ENCODE results near the gene HS6ST1.

The HS6ST1 gene

DNA sequence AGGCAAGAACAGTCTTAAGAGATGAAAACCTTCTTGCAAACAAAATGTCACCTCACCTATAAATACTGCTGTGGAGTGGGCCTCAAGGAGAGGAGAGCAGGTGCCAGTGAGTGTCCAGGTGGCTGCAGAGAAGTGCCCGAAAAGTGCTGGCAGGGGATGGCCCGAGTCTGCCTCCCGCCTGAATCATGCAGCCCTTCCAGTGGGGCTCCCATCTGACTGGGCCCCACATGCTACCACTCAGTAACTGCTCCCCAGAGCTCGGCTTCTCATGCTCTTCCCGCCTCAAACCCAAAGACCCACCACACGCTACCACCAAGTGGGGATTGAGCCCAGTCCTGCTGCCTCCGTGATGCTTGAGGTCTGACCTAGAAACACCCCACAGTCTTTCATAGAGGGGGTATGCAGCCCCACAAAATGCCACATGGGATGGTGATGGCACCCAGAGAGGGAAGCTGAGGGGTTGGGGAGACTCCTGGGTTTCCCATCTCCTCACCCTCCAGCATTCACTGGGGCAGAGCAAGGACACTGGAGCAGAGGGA, 7.4 kb downstream of the HS6ST1 start:
- DNase-seq (ENCODE audit: low read depth, low spot score) = no peak

DNA sequence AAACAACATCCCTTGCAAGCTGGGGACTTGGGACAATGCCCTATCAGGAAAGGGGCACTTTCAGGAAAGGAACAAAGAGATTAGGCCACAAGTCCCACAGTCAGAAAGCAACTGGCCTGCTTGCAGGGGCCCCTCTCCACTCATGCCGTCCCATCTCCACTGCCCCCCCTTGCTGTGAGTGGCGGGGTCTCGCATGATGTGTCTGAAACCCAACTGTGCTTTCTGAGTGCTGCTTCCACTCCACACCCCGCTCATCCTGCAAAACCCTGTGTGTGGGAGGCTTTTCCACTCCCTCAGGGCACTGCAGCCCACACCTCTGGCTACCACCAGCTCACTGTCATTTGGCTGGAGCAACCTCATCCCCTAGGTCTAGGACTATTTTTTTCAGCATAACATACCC, 7.9 kb downstream of the HS6ST1 start:
- no peak for DNase-seq (ENCODE audit: low read depth, low spot score)

DNA sequence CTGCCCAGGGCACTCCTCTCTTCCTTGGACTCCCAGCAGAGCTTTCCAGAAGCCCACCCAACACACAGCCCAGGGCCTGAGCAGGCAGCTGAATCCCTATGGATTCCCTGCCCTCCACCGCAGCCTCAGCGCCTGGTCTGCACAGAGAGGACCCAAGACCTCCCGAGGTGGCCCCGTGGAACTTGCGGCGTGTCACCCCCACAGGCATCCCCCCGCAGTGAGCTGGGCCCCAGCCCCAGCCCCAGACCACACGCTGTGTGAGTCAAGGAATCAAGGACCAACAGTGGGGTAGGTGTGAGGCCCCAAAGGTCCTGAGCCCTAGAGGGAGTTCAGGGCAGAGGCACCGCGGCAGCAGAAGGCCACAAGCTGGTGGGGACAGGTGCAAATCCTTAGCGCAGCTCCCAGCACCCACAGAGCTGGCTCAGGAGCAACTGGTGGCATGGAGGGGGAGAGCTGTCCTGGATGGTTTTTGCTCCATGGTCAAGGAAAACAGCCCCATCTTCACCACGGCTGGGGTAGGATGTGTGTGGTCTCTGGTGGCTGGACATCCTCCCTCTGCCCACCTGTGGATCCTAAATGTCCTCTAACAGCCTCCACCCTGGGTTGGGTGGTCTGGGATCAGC, 8.5 kb downstream of the HS6ST1 start:
- no peak for DNase-seq (ENCODE audit: low read depth, low spot score)

DNA sequence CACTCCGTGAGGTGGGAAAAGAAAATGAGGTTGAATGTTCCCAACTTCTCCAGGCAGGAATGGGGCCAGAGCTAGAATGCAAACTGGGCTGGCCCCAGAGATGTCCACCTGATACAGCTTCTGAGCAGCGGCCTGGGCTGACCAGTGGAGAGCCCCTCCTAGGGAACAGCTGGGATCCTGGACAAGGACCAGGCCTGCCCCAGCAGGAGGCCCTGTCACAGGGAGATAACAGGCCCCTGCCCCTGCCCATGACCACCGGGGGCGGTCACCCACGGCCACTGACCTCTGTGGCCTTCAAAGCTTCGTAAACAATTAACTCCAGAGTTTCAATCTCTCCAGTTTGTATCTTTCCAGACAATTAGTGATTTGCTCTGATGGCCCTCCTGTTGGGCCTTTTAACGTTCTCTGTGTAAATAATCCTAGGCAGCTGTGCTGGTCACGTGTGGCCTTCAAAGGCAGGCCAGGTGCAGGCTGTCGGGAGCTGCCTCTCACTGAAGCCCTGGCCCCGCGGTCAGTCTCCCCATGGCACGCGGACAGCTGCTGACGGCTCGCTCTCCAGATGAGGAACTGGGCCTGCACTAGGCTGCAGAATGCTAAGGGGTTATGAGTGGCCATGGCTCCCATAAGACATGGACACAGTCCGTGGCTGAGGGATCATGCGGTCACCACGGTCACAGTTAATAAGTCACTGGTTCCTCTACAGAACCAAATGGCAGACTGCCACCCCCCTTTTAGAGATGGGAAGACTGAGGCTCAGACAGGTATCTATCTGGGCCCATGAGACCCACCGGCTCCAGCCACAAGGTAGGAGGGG, 9.2 kb downstream of the HS6ST1 start:
- no peak for DNase-seq (ENCODE audit: low read depth, low spot score)

DNA sequence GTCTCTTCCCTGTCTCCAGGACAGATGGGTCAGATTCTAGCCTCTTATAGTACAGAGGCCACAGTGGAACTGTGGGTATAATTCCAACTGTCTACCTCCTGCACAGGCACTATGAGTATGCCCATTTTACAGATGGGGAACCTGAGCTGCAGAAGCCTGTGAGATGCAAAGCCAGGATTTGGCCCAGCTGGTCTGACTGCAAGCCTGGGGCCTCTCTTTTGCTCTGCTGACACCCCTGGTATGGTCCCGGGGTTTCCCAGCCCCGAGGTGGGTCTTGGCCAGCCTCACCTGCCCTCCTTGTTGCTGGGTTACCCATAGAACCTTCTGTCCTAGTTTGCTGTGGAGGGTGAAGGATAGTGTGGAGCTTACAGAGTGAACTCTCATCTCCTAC, 9.8 kb downstream of the HS6ST1 start:
- DNase-seq (ENCODE audit: low read depth, low spot score) = no peak

DNA sequence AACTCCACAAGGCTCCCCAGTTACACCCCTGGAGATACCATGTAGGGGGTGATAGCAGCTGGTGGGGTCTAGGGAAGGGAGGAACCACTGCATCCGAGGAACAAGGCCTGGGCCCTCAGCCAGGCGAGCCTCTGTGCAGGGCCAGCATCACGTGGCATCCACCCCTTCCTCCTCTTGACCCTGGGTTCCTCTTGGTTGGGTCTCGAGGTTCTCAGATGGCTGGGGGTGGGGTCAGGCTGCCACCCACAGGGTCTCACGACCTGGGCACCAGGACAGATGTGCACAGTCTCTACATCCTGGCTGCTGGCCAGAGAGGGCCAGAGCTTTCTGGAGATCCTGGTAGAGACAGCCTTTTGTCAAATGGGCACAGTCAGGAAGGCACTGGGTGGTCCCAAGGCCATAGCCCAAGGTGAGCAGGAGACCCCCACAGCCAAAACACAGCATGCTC, 10.4 kb downstream of the HS6ST1 start:
- DNase-seq (ENCODE audit: low read depth, low spot score) = no peak

DNA sequence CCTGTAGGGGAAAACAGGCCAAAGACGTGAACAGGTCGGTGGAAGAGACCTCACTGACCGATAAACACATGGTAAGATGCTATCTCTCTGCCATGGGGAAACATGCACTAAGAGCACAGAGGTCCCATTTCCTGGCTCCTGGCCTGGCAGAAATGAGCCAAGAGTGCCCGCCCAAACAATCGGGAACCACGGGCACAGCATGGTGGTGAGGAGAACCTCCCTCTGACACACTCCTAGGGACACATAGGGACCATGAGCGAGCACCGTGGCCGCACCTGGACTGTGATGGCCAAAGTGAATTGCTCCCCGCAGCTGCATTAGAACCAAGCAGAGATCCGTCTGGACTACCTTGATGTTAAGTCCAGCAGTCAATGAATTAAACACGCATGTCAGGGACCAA, 11.1 kb downstream of the HS6ST1 start:
- no peak for DNase-seq (ENCODE audit: low read depth, low spot score)

DNA sequence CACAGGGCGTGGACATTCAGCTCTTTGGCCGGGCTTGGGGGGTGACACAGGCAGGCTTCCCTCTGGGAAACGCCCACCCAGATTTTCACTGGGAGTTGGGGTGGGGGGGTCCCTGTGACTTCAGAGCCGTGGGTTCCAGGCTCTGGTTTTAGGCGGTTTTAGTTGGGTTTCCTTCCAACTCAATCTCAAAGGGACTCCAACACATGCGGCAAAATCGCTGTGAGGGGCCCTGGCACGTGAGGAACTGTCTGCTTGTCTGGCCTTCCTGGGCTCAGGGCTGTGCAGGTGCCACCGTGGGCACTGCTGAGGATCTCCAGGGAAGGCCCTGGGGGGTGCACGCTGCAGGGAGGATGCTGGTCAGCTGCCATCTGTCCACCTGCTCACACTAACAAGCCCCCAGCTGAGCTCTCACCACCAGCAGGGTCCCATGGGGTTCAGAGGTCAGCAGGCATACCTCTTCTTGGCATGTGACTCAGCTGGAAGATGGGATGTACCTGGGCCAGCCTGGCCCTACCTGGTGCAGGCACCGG, 11.7 kb downstream of the HS6ST1 start:
- no peak for DNase-seq (ENCODE audit: low read depth, low spot score)

DNA sequence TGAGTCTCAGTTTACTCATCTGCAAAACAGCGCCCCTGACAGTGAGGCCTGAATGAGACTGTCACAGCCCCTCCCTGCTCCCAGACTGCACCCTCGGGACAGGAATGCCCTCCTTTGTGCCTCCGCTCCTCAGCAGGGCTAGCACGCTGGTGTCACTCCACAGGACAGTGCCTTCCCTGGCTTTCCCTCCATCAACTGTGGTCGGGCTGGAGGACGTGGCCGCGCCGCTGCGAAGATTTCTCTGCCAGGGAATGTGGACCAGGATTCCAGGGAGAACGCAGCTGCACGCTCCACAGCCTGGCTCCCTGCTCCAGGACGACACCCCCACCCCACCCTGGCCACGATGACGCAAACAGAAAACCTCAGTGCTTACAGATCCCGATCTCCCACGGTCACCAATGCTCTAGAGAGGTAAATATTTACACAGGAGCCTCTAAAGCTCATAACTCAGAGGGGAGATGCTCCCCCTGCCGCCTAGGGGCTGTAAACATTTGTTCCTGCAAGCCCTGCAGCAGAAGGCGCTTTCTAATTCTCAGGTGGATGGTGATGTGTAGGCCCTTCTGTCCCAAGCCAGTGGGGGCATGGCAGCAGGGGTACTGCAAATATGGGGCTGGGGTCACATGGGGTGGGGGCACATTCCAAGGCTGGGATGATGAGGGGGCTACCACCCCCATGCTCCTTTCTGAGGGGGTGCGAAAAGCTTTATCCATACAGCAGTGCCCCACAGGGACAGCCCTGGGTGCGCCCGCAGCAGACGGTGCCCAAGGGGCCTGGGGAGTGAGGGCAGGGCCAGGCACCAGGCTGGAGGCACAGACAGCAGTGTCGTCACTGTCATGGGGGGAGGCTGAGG, 12.4 kb downstream of the HS6ST1 start:
- DNase-seq (ENCODE audit: low read depth, low spot score) = no peak

DNA sequence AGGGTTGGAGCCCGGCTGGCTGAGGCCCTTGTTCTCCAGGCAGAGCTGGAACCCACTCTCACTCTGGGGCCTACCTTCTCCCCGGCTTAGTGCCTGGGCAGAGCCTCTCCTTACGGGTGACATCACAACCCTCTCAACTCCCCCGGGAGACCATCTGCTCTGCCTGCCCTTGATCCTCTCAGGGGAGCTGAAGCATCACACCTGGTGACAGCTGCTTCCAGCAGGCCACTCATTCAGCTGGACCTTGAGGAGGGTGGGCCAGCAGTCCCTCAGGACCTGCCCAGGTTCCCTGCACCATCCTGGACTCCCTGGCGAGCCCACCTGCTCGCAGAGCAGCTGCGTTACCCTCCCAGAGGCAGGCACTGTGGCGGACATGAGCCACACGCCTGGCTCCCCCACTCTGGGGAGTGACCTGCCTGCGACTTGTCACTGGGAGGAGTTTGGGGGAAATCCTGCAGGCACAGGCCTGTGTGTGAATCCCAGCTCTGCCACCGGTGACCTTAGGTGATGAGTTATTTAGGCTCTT, 13.1 kb downstream of the HS6ST1 start:
- DNase-seq (ENCODE audit: low read depth, low spot score) = no peak

DNA sequence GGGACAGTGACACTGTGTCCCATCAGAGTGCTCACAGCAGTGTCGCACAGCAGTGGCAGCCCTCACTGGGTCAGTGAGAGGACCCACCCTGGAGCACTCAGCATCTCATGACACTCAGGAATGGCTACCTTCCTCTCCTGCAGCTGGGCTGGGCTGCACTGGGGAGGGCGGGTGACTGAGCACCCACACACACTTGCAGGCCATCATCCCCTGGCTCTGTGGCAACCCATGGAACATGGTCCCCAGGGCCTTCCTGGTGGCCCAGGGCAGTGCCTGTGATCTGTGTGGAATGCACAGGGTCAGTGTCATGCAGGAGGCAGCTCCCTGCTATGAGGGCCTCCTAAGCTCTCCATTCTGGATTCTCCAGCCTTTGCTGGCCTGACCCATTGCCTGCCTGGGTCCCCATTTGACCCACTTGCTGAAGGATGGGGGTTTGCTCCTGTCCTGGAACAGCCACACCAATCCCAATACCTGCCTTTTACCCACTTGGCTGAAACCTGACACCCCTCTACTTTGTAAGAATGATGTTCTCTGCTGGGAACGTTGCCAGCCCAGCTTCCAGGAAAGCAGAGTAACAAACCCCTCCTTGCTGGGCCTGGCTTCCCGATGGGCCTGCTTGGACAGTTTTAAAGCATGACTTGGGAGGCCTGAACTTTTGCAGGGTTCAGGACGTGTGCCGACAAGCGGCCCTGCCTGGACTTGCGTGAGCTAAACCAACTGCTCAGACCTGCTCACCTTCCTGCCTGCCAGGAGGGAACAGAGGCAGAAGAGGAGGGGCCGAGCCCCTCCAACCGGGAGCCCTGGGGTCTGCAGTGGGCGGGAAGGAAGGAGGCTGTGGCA, 13.7 kb downstream of the HS6ST1 start:
- DNase-seq (ENCODE audit: low read depth, low spot score) = no peak

DNA sequence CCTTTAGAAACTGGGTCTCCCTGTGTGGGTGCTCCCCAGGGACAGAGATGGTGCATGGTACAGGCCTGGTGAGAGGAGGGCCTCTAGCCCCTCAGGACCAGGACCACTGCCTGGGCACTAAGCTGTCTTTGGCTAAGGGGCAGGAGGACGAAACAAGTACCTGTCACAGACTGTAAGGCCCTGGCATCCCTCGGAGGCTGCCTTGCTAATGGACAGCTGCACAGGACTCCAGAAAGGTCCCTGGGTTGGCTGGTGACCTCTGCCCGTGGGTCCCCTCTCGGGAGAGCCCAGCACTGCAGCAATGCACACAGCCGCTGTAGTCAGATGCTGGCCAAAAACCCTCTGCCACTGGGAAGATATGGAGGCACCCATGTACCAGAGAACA, 14.3 kb downstream of the HS6ST1 start:
- no peak for DNase-seq (ENCODE audit: low read depth, low spot score)

DNA sequence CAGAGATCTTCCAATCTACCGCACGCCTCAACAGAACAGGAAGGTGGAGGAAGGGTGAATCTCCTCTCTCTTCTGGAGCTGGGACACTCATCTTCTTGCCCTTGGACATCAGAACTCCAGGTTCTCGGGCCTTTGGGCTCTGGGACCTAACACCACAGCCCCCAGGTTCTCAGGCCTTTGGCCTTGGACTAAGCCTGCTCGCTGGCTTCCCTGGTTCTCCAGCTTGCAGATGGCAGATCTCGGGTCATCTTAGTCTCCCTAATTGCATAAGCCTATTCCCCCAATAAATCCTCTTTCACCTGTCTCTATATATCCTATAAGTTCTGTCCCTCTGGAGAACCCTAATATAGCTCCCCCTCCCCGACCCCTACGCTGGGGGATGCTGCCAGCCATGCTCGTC, 14.8 kb downstream of the HS6ST1 start:
- no peak for DNase-seq (ENCODE audit: low read depth, low spot score)

DNA sequence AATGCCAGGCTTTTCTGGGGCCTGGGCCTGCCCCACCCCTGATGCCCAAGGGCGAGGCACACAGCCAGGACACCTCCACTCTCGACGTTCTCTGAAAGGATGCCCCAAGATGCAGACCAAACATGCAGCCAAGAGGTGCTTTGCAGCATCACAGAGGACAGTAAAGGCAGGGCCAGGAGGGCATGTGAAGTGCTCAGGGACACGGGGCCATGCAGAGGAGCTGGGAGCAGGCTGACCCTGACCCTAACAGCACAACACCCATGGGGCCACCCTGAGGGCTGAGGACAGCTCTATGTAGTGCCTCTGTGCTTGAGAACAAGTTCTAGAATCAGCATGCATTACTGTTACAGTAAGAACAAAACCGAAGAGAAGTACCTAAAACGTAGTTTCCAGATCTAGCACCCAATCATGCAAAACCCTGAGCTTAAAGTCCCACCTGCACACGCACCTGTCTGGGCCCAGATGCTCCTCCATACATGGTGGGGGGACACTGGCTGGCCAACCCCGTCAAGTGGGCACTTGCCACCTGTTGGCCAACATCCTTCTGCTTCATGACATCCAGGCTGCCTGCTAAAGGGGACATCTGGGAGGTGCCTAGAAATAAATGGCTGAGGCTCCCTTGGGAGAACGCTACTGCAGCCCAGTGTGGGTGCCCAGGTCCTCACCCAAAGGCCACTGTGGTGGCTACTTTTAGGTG, 15.4 kb downstream of the HS6ST1 start:
- no peak for DNase-seq (ENCODE audit: low read depth, low spot score)

DNA sequence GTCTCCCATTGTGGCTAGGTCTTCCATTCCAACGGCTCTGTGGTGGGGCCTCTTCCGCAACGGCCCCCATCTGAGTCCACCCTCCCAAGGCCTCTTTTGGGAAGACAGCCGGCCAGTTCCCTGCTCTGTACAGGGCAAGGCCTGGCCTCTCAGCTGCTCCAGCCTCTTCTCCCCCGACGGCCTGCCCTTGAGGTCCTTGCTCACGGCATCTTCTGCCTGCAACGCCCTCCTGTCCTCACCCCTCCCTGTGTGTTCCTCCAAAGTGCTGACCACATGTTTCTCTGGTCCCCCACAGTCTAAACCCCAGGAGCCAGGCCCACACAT, 16.0 kb downstream of the HS6ST1 start:
- no peak for DNase-seq (ENCODE audit: low read depth, low spot score)

DNA sequence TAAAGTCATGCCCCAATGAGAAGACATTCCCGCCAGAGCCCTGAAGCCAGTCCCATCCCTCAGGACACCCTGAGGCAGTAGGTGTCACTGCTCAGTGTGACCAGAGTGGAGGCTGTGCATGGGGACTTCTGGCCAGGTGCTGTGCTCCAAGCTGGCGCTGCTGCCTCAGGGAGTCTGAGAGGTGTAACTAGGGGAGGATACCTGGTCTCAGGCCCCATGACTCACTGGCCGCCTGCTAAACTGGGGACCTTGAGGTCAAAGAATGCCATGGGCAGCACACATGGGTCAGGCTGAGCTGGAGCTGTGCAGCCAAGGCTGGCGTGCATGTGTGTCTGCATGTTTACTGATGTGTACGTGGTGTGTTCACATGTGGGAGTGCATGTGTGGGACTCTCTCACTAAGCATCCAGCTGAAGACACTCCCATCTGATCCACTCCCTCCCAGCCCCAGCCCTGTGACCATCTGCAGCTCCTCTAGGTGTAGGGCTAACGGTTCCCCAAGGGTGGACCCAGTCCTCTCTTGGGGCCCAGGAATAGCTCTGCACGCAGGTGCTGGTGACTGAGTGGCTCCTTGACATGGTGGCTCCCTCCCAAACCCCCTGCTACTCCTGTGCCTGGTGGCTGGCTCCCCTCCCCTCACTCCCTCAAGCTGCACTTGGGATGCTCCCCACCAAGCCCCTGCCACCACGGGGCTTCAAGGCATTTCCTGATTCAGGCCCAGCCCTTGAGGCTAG, 16.5 kb downstream of the HS6ST1 start:
- no peak for DNase-seq (ENCODE audit: low read depth, low spot score)

DNA sequence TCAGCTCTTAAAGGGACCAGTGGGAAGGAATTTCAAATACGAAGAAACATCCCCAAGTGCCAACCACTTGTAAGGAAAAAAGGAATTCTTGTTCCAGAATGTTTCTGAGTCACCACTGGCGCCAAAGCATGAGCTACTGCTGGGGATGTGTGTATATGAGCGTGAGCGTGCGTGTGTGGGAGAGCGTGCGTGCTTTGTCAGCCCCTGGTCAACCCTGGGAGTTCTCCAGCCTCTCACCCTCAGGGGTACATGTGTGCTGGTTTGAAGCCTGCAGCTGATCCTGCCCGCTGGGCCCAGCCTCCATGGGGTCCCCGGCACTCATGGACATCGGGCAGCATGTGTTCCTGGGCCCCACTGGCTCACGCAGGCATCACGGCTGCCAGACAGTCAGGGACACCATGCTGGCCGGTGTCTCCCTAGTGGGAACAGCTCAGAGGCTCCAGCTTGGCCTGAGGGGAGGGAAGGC, 17.1 kb downstream of the HS6ST1 start:
- DNase-seq (ENCODE audit: low read depth, low spot score) = no peak

DNA sequence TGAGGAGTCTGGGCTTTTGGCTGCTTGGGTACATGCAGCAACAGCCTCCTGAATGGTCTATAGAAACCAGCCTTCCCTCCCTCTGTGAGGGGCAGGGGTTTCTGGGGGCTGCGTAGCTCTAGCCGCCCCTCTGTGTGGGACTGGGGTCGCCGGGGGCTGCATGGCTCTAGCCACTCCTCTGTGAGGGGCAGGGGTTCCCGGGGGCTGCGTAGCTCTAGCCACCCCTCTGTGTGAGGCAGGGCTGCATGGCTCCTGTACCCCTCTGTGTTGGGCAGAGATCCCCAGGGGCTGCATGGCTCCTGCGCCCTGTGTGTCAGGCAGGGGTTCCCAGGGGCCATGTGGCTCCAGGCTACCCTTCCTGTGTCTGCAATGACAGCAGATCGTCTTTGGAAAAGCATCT, 17.6 kb downstream of the HS6ST1 start:
- no peak for DNase-seq (ENCODE audit: low read depth, low spot score)

DNA sequence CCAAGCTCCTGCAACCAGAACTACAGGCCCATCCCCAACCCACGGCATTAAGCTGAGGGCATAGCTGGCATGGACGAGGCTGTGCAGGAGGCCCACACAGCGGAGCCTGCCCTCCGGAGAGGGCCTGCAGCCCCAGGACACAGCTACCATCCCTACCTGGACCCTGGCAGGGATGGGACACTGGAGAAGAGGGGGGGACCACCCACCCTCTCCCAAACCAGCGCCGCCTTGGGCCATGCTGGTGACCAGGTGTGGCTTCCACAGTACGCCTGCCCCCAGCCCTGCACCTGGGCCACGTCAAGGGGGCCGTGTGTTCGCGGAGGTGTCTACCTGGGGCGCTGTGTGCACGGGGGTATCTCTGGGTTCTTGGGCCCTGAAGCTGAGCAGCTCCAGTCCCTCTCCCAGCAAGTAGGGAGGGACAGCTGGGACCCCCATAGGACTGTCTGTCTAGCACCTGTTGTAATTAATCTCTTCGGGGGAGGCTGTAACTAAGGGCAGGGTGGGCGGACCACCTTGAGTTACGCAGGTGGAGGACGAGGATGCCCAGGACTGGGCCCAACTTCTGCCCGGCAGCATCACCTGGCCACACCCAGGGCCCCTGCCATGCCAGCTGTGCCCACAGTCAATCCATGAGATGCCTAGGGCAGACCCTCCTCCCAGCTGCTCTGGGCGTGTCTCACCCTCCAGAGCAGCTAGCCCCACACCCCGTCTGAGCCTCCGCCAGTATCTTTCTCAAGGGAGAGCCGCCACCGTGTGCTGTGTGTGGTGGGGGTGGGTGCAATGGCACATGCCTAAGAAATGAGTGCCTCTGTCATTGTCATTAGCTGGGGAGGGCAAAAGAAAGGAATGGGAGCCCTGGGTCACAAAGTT, 18.3 kb downstream of the HS6ST1 start:
- no peak for DNase-seq (ENCODE audit: low read depth, low spot score)
